GM19452 (cell line): ENCODE data around the gene CCL8.

ENCODE experiments used
- ATAC-seq: cut with Tn5 transposase; IDR thresholded peaks from one replicate; pipeline ENCODE4 v1.9.1; 2021; ENCODE audit not compliant: unreplicated experiment

Gene CCL8

DNA sequence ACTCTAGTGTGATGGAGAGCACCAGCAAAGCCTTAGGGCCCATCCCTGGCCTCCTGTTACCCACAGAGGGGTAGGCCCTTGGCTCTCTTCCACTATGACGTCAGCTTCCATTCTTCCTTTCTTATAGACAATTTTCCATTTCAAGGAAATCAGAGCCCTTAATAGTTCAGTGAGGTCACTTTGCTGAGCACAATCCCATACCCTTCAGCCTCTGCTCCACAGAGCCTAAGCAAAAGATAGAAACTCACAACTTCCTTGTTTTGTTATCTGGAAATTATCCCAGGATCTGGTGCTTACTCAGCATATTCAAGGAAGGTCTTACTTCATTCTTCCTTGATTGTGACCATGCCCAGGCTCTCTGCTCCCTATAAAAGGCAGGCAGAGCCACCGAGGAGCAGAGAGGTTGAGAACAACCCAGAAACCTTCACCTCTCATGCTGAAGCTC lies at the start of gene CCL8:
Gene CCL8 (plus strand): TSS at position 397 of the 445 bp plus-strand sequence. CDS start 67 bp downstream, outside the sequence.
- no peak for ATAC-seq

DNA sequence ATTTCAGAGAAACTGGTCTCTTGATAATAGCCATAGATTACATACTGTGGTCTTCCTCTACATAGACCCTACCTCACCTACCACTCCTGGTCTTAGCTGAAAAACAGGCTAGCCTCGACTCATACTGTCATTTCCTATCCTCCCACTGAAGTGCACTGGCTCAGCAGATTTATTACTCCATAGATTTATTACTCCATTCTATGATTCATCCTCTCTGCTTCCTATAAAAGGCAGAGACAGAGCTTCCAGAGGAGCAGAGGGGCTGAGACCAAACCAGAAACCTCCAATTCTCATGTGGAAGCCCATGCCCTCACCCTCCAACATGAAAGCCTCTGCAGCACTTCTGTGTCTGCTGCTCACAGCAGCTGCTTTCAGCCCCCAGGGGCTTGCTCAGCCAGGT lies 49.3 kb upstream of the CCL8 start, which contains the start of gene CCL7:
Gene CCL7 (plus strand): TSS at position 253 of the 400 bp plus-strand sequence. CDS start 70 bp downstream, at position 323.
- no peak for ATAC-seq

DNA sequence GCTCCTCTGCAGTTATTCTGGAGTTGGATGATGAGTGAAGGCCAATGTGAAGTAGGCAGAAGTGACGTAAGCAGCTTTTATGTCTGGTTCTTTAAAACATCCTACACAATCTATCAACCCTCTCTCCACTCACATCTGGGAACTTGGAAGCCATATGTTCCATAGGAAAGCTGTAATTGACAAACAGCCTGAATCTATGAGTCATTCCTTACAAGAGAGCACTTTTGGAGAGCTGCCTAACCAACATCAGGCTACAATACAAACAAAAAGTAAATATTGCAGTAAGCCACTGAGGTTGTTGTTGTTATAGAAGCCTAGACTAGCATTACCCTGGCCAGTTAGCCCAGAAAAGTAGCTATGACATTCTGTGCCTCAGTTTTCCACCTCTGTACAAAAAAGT lies 43.4 kb upstream of the CCL8 start:
- ATAC-seq: no peak

DNA sequence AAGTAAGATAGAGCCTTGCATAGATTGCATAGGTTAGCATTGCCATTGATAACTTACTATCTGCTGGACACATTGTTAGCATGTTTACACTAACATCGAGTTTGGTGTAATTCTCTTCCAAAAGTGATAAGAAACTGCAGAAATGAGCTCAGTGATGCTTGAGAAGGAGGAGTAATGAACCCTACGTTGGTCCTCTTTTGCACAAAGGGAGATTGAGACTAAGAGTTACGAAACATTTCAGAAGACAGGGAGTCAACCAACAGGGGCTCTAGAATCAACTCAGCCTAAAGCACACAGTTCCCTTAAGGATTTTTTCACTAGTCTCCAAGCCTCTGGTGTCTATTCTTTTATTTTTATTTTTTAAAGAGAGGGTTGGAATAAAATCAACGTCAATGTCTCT lies 42.4 kb upstream of the CCL8 start:
- no peak for ATAC-seq

DNA sequence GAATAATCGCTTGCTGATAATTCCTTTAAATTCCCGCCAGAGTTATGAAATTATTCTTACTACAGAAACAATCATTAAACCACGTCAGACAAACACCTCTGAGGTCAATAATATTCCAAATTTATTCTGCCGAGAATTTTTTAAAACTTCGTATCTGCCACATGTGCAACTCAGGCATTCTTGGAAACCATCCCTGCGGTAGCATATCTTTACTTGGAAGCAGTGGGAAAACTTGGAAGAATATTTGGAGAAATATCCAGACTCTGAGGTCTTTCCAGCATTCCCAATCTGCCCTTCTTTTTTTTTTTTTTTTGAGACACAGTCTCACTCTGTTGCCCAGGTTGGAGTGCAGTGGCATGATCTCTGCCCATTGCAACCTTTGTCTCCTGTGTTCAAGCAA lies 35.7 kb upstream of the CCL8 start:
- no peak for ATAC-seq

DNA sequence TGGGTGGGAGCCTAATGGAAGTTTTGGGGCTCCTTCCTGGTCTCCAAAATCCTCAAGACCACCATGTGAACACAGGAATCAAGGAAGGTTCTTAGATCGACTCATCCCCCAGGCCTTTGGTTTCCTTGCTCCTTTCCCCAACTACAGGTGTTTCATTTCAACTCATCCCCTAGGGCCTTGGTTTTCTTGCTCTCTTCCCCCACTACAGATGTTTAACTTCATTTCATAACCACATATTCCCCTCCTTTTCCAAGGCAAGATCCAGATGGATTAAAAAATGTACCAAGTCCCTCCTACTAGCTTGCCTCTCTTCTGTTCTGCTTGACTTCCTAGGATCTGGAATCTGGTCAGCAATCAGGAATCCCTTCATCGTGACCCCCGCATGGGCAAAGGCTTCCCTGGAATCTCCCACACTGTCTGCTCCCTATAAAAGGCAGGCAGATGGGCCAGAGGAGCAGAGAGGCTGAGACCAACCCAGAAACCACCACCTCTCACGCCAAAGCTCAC lies 33.9 kb upstream of the CCL8 start, which contains the start of gene CCL11:
Gene CCL11 (plus strand): TSS at position 457 of the 507 bp plus-strand sequence. CDS start 67 bp downstream, outside the sequence.
- no peak for ATAC-seq

DNA sequence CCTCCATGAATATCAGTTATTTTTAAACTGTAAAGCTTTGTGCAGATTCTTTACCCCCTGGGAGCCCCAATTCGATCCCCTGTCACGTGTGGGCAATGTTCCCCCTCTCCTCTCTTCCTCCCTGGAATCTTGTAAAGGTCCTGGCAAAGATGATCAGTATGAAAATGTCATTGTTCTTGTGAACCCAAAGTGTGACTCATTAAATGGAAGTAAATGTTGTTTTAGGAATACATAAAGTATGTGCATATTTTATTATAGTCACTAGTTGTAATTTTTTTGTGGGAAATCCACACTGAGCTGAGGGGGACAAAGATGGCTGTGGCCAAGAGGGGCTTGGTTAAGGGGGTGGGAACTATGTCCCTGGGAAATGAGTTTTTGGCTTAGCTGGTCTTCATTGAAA lies 31.4 kb upstream of the CCL8 start:
- ATAC-seq: no peak

DNA sequence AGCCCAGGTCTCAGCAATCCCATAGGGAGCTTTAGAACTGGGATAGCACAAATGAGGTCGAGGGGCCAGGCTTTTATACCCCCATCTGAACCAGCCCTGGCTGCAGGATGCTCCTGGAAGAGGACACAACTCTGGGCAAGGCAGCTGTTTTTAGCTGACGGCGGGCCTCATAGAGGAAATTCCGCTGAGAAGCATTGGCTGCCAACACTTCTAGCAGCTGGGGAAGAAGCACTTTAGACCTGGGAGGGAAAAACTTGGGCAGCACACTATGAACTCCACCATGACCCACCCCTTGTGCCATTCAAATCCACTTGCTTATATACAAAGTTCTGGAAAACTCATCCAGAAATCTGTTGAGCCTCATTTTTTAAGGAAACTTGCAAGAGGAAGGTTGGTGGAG lies 28.6 kb upstream of the CCL8 start:
- no peak for ATAC-seq

DNA sequence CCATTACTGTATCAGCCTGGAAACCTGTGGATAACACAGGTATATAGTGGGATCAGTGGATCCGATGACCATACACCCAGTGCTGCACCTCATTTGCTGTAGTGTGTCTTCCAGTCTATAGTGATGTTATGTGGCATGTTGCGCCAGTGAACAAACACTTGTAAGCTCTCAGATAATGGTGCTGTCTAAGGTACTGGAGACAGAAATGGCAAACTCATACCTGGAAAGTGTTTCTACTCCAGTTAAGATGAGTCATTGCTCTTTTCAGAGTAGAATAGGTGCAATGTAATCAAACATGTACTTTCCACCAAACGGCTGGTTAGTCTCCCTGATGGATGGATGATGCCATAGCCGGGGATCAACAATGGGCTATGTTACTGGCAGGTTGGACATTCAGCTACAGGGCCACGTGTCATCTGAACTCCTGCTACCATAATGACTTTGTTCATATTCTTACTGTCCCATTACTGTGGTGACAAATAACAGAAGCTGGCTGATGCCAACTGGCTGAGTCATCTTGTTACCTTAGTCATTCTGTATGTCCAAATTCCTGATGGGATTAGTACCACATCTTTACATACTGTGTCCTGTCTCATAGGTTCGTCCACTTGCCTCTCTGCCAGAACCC lies 27.4 kb upstream of the CCL8 start:
- no peak for ATAC-seq

DNA sequence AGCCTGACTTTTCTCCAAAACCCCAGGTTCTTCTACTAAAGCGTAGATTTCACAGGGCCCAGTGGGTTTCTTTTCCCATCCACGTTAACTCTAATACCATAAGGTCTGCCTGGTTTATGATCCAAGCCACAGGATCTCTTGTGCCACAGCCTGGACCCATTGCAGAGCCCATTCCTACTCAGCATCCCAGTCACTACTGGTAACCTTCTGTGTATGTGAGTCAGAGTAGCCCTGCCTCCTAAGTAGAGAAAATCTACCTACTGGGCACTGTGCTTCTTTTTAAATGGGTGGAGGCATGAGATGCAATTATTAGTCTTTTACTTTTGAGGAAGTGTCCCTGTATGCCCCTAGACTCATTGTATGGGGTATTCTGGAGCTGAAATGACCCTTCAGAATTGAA lies 20.2 kb upstream of the CCL8 start:
- ATAC-seq: no peak

DNA sequence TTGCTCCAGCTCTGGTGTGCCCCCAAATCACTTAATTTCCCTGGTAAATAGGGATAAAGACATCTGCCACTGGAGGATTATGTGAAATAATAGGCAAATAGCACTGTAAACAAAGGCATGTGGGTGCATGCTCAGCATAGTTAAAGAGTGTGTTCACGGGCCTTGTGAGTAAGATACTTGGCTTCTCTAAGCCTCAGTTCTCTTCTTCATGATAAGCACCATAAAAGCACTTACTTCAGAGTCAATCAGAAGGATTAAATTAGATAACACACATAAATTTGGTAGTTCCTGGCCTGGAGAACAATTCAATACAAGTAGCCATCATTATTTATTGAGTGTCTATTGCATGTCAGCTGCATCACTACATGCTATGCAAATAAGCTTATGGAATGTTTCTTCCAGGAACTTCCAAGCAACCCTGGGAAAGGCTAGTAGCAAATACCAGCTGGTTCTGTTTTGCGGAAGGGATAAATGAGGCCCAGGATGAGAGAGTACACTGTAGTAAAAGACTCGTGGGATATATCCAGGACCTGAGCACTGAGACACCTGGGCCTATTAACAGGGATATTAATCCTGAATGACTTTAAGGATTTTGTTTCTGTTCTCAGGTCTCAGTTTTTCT lies 19.2 kb upstream of the CCL8 start:
- ATAC-seq: no peak

DNA sequence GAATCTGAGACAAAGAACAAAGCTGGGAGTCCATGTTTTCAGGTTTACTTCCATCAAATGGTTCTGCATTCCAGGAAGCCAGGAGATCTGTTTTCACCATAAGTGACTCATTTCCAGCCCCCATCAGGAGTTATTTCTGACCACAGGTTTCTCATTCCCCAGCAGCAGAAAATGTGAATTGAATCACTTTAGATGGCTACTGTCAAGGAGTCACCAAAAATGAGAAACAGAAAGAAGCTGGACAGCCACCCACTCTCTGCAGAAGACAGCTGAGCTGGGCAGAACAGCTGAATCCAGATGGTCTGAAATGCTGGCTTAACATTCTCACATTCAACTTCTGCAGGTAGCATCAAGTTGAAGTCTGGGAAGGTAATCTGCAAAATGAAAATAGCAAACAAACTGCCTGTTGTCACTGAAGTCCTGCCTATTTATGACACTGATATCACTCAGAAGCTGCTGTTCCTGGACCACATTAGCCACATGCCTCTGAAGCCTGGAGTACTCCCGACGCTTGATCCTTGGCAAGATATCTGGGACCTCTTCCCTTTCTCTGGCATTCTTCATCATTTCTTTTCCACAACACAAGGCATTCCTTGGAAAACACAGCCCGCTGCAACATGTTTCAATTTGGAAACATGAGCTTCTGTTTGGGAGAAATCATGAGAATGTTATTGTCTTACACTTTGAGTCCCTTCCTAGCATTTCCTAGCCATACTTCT lies 18.4 kb upstream of the CCL8 start:
- no peak for ATAC-seq

DNA sequence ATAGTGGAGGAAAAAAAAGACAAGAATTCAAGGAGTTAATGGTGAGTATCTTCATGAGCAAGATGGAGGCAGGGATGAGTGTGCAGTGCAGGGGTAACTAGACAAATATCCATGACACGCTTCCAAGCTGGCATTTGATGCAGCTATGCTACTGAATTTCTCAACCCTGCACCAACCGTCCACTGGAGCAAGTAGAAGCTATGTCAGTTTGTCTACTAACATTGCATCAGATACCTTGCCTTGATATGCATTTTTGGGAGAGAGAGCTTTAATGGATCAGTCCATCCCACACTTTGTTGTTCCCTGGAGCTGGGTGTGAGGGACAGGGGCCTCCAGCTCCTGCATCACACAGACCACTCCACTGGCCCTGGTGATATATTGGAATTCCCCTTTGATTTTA lies 17.2 kb upstream of the CCL8 start:
- ATAC-seq: no peak

DNA sequence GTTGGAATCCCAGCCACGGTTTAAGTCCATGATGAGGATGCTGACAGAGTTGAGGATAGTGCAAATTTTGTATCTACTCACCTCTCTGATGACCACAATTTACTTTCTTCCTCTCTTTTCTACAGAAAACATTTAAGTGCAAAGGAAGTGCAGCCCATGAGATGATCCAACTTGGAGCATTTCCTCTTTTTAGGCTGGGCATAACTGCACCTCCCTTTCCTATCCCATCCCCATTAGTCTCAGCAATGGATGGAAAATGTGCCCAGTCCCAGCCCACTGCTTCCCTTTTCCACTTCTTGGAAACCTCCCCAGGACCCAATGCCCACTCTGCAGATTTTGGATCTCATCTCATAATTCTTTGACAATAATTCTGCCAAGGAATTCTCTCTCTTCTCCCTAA lies 16.6 kb upstream of the CCL8 start:
- no peak for ATAC-seq

DNA sequence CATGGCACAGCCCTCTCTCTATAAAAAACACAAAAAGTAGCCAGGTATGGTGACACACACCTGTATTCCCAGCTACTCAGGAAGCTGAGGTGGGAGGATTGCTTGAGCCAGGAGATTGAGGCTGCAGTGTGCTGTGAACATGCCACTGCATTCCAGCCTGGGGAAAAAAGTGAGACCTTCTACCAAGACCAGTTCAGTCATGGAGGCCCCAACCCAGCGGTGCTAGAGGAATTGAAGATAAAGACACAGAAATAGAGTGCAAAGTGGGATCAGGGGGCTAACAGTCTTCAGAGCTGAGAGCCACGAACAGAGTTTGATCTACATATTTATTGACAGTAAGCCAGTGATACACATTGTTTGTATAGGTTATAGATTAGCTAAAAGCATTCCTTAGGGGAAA lies 15.6 kb upstream of the CCL8 start:
- ATAC-seq: no peak

DNA sequence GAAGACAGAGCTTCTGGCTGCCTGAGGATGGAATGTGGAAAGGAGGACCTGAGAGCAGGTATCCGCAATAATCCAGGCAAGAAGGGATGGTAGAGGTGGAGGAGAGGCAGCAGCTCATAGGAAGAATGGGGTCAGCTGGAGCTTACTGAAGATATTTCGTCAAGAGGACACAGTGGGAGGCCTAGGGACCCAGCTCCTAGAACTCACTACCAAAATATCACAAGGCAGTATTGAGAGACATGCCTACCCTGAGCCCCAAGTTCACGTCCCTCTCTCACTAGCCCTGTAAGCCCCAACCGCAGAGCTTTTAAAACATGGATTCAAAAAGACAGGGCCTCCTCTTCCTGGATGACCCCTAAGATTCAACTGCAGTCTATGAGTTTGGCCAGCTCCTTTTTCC lies 14.2 kb upstream of the CCL8 start:
- ATAC-seq: no peak

DNA sequence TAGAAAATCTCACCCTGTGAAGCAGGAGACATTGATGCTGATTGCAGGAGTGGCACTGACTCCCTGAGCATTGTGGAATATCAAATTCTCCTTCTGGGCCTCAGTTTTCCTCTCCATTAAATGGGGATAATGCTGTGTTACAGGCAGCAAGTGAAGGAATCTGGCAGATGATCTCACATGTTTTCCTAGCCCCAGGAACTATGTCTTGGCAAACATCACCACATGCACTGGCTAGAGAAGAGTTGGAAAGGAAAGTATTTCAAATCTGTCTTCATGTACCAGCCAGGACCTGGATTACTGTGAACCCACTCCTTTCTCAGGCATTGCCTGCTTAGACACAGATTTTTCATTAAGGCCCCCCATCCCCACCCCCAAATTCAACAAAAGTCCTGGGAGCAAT lies 13.6 kb upstream of the CCL8 start:
- ATAC-seq: no peak

DNA sequence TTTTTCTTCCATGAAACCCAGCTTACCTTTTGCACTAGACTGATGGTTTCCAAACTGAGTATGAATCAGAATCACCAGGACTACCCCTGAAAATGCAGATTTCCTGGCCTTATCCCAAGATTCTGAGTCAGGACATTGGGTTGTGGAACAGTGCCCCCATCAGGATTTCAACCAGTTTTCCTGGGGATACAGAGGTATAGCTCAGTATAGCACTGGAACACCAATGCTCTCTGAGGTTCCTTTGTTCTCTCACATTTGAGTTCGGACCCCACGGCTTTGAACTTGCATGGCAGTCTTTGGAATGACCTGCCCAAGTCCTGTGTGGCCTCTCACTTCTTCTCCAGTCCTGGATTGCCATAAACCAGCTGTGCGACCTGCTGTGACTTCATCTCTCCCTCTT lies 12.8 kb upstream of the CCL8 start:
- no peak for ATAC-seq

DNA sequence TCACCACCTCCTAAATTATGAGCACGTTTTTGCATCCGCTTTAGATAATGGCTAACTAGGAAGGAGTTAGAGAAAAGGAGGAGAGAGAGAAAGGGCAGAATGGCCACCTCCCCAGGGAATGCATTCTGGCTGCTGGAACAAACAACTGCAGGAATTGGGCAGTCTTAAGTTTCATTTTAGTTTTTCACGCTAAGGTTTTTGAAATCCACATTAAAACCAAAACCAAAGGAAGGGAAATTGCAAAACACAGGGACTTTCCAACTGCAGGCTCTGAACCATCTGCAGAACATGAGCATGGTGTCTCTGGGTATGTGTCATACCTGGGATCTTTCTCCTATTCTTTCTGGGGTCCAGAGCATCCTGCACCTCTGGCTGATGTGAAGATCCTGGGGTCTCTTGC lies 12.1 kb upstream of the CCL8 start:
- ATAC-seq: no peak

DNA sequence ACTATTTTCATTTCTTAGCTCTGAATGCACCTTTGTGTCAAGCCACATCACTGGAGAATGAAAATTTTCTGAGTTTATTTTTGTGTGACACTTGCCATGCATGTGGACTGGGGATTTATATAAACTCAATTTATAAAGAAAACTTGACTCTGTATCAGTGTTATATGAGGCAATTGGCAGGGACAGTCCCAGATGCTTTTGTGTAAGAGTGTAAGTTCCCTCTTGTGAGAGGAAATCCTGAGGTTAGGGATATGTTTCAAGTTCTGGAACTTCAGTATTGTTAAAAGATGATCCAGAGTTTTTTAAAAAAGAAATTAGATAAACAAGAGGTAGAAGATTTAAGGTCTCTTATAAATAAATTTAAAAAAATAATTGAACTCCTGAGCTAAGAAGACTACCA lies 10.9 kb upstream of the CCL8 start:
- no peak for ATAC-seq

DNA sequence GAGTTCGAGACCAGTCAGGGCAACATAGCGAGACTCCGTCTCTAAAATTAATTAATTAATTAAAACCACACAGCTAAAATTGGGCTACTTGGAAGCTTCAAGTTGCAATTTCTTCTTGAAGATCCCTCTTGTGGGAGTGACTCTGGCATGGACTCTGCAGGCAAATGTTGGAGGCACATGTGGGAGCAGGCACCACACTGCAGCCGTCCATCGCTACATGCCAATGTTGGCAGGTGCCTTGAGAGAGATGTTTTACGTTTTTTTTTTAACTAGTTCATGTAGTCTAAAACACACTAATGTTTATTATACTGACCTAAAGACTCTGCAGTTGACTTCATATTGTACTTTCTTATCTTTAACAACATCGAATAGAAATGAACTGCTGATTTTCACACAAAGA lies 7.9 kb upstream of the CCL8 start:
- ATAC-seq: no peak

DNA sequence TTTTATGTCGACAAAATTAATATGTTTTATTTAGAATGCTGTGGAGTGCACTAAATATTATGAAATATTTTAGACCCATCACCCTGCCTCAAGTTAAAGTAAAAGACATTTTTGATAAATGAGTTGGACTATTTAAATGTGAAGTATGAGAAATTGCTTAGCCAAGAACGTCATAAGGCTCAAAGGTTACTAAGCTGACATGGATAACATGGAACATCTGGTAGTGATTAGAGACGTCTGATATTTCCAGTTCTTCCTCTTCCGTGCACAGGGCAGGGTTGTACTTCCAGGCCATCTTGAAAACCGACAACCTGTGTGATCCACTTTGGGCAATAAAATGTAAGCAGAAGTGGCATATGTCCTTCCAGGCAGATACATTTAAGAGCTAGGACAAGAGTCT lies 7.2 kb upstream of the CCL8 start:
- no peak for ATAC-seq
